ENCODE results near the gene MAPK11.

DNA sequence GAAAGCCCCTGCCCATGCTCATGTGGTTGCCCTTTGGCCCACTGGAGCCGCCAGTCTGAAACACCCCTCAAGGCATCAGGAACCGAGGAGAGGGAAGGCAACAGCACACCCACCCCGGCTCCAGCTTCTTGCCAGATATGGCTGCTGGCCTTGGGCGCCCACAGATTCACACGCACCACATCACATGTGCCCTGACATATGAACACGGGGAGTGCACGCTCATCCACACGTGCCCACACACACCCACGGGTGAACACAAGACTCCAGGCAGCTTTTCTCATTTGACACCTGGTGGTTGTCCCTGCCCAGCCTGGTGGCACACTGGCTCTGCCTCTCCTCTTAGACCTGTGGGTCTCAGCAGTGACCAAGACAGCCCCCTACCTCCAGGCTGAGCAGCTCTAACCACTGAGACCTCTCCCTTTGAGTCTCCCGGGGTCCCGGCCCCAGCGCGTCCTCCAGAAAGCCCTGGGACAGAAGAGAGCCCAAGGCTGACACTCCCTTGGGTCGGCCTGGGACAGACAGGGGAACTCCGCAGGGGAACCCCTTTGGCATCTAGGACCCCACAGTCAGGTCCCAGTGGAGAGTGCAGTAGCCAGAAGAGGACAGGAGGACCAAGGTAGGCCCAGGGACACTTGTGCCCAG, 6.0 kb downstream of the MAPK11 start:
- no peak for TF ChIP-seq MIER1 (IDR thresholded peaks at IDR 0.05; ENCODE audit: low read depth)
- TF ChIP-seq STAT5A (IDR thresholded peaks at IDR 0.05; ENCODE audit: borderline replicate concordance, low read length) = no peak
- no peak for TF ChIP-seq NBN (IDR thresholded peaks at IDR 0.05; ENCODE audit: low read depth)
- TF ChIP-seq FOXJ2 (tag; IDR thresholded peaks at IDR 0.05) = no peak
- no peak for TF ChIP-seq NR1H2 (CRISPR knock-in tag; IDR thresholded peaks at IDR 0.05)
- TF ChIP-seq, protein P1, sequence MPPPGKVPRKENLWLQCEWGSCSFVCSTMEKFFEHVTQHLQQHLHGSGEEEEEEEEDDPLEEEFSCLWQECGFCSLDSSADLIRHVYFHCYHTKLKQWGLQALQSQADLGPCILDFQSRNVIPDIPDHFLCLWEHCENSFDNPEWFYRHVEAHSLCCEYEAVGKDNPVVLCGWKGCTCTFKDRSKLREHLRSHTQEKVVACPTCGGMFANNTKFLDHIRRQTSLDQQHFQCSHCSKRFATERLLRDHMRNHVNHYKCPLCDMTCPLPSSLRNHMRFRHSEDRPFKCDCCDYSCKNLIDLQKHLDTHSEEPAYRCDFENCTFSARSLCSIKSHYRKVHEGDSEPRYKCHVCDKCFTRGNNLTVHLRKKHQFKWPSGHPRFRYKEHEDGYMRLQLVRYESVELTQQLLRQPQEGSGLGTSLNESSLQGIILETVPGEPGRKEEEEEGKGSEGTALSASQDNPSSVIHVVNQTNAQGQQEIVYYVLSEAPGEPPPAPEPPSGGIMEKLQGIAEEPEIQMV (tag; conservative IDR thresholded peaks at IDR 0.05; ENCODE audit: low read depth) = no peak
- no peak for TF ChIP-seq TBP (optimal IDR thresholded peaks at IDR 0.05; ENCODE audit: low read depth, low read length)

Data from K562 (cell line).